ENCODE data around the gene TAF3.

TAF3 gene

GRCh38 chr10:7881119-7881518 is 62.8 kb downstream of the TAF3 start:
- DNase-seq (ENCODE audit: low read depth): no peak

GRCh38 chr10:7886056-7886455 is 67.8 kb downstream of the TAF3 start:
- DNase-seq (ENCODE audit: low read depth): no peak

GRCh38 chr10:7887174-7887816 is 69.0 kb downstream of the TAF3 start:
- DNase-seq (ENCODE audit: low read depth): no peak

- DNase-seq (ENCODE audit: low read depth): no peak
These were observed 71.7 kb downstream of the TAF3 start for GRCh38 chr10:7889947-7890542.

- no peak for DNase-seq (ENCODE audit: low read depth)
These were observed 72.5 kb downstream of the TAF3 start for GRCh38 chr10:7890781-7891180.

- DNase-seq (ENCODE audit: low read depth): no peak
These were observed 73.3 kb downstream of the TAF3 start for GRCh38 chr10:7891634-7892033.

GRCh38 chr10:7892146-7892545 is 73.8 kb downstream of the TAF3 start:
- DNase-seq (ENCODE audit: low read depth): no peak

- DNase-seq (ENCODE audit: low read depth): no peak
These were observed 77.4 kb downstream of the TAF3 start for GRCh38 chr10:7895699-7896090.

GRCh38 chr10:7896297-7896696 is 78.0 kb downstream of the TAF3 start:
- DNase-seq (ENCODE audit: low read depth): no peak

GRCh38 chr10:7901256-7901655 is 83.0 kb downstream of the TAF3 start:
- no peak for DNase-seq (ENCODE audit: low read depth)

- DNase-seq (ENCODE audit: low read depth): no peak
These were observed 84.1 kb downstream of the TAF3 start for GRCh38 chr10:7902413-7902812.

- no peak for DNase-seq (ENCODE audit: low read depth)
These were observed 85.5 kb downstream of the TAF3 start for GRCh38 chr10:7903851-7904250.

GRCh38 chr10:7906128-7906527 is 87.8 kb downstream of the TAF3 start:
- no peak for DNase-seq (ENCODE audit: low read depth)

- no peak for DNase-seq (ENCODE audit: low read depth)
These were observed 90.4 kb downstream of the TAF3 start for GRCh38 chr10:7908541-7909210.

- DNase-seq (ENCODE audit: low read depth): no peak
These were observed 95.0 kb downstream of the TAF3 start for GRCh38 chr10:7913126-7913872.

GRCh38 chr10:7915923-7916536 is 97.7 kb downstream of the TAF3 start:
- no peak for DNase-seq (ENCODE audit: low read depth)

GRCh38 chr10:7917736-7918135 is 99.4 kb downstream of the TAF3 start:
- DNase-seq (ENCODE audit: low read depth): no peak

GRCh38 chr10:7922707-7923106 is 104.4 kb downstream of the TAF3 start:
- no peak for DNase-seq (ENCODE audit: low read depth)

GRCh38 chr10:7928536-7928935 is 110.2 kb downstream of the TAF3 start:
- no peak for DNase-seq (ENCODE audit: low read depth)

- DNase-seq (ENCODE audit: low read depth): no peak
These were observed 114.2 kb downstream of the TAF3 start for GRCh38 chr10:7932301-7933036.

- no peak for DNase-seq (ENCODE audit: low read depth)
These were observed 115.0 kb downstream of the TAF3 start for GRCh38 chr10:7933262-7933661.

GRCh38 chr10:7933757-7934156 is 115.5 kb downstream of the TAF3 start:
- DNase-seq (ENCODE audit: low read depth): no peak

Data from fibroblast of the conjunctiva (primary cell).